ENCODE measurements around the gene LITAF. TPM values are rescaled to one million over a fixed set of nuclear protein-coding genes. Genes with fewer than 3 reads are reported as not detected.

The LITAF gene
- polyA plus RNA-seq, 1 donor from 2014 or later = 0.31 TPM

DNA sequence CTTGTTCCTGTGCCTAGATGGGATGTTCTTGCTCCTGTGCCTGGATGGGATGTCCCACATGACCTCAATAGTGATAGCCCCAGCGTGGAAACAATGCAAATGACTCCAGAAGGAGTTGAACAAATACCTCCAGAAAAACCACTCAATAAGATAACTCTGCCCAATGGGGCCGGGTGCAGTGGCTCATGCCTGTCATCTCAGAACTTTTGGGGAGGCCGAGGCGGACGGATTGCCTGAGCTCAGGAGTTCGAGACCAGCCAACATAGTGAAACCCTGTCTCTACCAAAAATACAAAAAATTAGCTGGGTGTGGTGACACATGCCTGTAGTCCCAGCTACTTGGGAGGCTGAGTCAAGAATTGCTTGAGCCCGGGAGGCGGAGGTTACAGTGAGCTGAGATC is 15.2 kb upstream of the LITAF start:
- Histone ChIP-seq H2AFZ (ENCODE audit: low read depth, low read length) (no peak overlapping the region), H3K36me3 (ENCODE audit: insufficient read depth, low read length) (no peaks in the 10 kb centered on the region), H3K9ac (ENCODE audit: low read length) (no peak overlapping the region), H4K20me1 (ENCODE audit: insufficient read depth) (no peaks in the 10 kb centered on the region), H3K27me3 (ENCODE audit: insufficient read depth, low read depth, low read length) (no peaks in the 10 kb centered on the region), H3K4me3 (ENCODE audit: low read length) (no peak overlapping the region), H3K4me2 (ENCODE audit: low read length) (no peak overlapping the region), H3F3A (ENCODE audit: insufficient read depth, low read length, poor library complexity, severe bottlenecking) (no peaks in the 10 kb centered on the region), H3K9me3 (ENCODE audit: low read length) (no peaks in the 10 kb centered on the region), H3K27ac (ENCODE audit: low read length) (no peak overlapping the region), H3K79me2 (replicated peaks; ENCODE audit: insufficient read depth, low read length) (no peaks in the 10 kb centered on the region), H3K9me2 (ENCODE audit: insufficient read depth, low read length) (no peaks in the 10 kb centered on the region)
- TF ChIP-seq MXI1 (conservative IDR thresholded peaks at IDR 0.05; ENCODE audit: poor library complexity, severe bottlenecking) (no peak), POLR2AphosphoS5 (IDR thresholded peaks at IDR 0.05) (no peak), EZH2 (IDR thresholded peaks at IDR 0.05; ENCODE audit: borderline replicate concordance, insufficient read depth, low read length, poor library complexity, severe bottlenecking) (no peak)
- TF ChIP-seq, protein P1, sequence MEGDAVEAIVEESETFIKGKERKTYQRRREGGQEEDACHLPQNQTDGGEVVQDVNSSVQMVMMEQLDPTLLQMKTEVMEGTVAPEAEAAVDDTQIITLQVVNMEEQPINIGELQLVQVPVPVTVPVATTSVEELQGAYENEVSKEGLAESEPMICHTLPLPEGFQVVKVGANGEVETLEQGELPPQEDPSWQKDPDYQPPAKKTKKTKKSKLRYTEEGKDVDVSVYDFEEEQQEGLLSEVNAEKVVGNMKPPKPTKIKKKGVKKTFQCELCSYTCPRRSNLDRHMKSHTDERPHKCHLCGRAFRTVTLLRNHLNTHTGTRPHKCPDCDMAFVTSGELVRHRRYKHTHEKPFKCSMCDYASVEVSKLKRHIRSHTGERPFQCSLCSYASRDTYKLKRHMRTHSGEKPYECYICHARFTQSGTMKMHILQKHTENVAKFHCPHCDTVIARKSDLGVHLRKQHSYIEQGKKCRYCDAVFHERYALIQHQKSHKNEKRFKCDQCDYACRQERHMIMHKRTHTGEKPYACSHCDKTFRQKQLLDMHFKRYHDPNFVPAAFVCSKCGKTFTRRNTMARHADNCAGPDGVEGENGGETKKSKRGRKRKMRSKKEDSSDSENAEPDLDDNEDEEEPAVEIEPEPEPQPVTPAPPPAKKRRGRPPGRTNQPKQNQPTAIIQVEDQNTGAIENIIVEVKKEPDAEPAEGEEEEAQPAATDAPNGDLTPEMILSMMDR (IDR thresholded peaks at IDR 0.05; ENCODE audit: poor library complexity, severe bottlenecking) = no peak

DNA sequence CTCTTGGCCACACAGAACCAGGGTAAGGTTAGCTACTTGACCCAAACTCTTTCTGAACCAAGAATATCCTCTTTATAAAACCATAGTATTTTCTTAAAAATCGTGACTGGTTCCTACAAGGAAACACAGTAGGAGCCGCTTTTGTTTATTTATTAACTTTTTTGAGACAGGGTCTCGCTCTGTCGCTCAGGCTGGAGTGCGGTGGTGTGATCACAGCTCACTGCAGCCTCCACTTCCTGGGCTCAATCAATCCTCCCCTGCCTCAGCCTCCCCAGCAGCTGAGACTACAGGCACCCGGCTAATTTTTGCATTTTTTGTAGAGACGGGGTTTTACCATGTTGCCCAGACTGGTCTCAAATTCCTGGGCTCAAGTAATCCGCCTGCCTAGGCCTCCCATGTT is 14.7 kb upstream of the LITAF start:
- Histone ChIP-seq H3K4me3 (ENCODE audit: low read length) (no peak overlapping the region), H3K9ac (ENCODE audit: low read length) (no peak overlapping the region), H3K79me2 (replicated peaks; ENCODE audit: insufficient read depth, low read length) (no peaks in the 10 kb centered on the region), H3K9me3 (ENCODE audit: low read length) (no peaks in the 10 kb centered on the region), H3K27me3 (ENCODE audit: insufficient read depth, low read depth, low read length) (no peaks in the 10 kb centered on the region), H3F3A (ENCODE audit: insufficient read depth, low read length, poor library complexity, severe bottlenecking) (no peaks in the 10 kb centered on the region), H3K27ac (ENCODE audit: low read length) (no peak overlapping the region), H3K4me2 (ENCODE audit: low read length) (no peak overlapping the region), H3K36me3 (ENCODE audit: insufficient read depth, low read length) (no peaks in the 10 kb centered on the region), H4K20me1 (ENCODE audit: insufficient read depth) (no peaks in the 10 kb centered on the region), H3K9me2 (ENCODE audit: insufficient read depth, low read length) (no peaks in the 10 kb centered on the region), H2AFZ (ENCODE audit: low read depth, low read length) (no peak overlapping the region)
- TF ChIP-seq MXI1 (conservative IDR thresholded peaks at IDR 0.05; ENCODE audit: poor library complexity, severe bottlenecking) = no peak
- TF ChIP-seq POLR2AphosphoS5 (IDR thresholded peaks at IDR 0.05) = no peak
- TF ChIP-seq, protein P1 (IDR thresholded peaks at IDR 0.05; ENCODE audit: poor library complexity, severe bottlenecking) = no peak
- TF ChIP-seq EP300 (conservative IDR thresholded peaks at IDR 0.05; ENCODE audit: poor library complexity, severe bottlenecking) = no peak
- no peak for TF ChIP-seq TAF1 (IDR thresholded peaks at IDR 0.05; ENCODE audit: low read depth)
- no peak for TF ChIP-seq RAD21 (conservative IDR thresholded peaks at IDR 0.05)
- TF ChIP-seq, protein P2, sequence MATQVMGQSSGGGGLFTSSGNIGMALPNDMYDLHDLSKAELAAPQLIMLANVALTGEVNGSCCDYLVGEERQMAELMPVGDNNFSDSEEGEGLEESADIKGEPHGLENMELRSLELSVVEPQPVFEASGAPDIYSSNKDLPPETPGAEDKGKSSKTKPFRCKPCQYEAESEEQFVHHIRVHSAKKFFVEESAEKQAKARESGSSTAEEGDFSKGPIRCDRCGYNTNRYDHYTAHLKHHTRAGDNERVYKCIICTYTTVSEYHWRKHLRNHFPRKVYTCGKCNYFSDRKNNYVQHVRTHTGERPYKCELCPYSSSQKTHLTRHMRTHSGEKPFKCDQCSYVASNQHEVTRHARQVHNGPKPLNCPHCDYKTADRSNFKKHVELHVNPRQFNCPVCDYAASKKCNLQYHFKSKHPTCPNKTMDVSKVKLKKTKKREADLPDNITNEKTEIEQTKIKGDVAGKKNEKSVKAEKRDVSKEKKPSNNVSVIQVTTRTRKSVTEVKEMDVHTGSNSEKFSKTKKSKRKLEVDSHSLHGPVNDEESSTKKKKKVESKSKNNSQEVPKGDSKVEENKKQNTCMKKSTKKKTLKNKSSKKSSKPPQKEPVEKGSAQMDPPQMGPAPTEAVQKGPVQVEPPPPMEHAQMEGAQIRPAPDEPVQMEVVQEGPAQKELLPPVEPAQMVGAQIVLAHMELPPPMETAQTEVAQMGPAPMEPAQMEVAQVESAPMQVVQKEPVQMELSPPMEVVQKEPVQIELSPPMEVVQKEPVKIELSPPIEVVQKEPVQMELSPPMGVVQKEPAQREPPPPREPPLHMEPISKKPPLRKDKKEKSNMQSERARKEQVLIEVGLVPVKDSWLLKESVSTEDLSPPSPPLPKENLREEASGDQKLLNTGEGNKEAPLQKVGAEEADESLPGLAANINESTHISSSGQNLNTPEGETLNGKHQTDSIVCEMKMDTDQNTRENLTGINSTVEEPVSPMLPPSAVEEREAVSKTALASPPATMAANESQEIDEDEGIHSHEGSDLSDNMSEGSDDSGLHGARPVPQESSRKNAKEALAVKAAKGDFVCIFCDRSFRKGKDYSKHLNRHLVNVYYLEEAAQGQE (IDR thresholded peaks at IDR 0.05; ENCODE audit: borderline replicate concordance) = no peak
- no peak for TF ChIP-seq EZH2 (IDR thresholded peaks at IDR 0.05; ENCODE audit: borderline replicate concordance, insufficient read depth, low read length, poor library complexity, severe bottlenecking)
- TF ChIP-seq SMC3 (conservative IDR thresholded peaks at IDR 0.05; ENCODE audit: poor library complexity) = no peak
